Fibroblast of skin of right biceps (primary cell): ENCODE measurements around the gene PRR5L.
A peak's percentile ranks its signal among the peaks of the same experiment; 100 is the strongest.

Experiments used
- DNase-seq: peaks from one replicate; pipeline ENCODE4 v3.0.0-alpha.2; 2013

The PRR5L gene

GRCh38 chr11:36447514-36447913 lies 151.4 kb downstream of the PRR5L start:
- DNase-seq: peak; percentile 32

GRCh38 chr11:36447947-36448346 lies 151.9 kb downstream of the PRR5L start:
- DNase-seq: no peak

GRCh38 chr11:36449561-36450096 lies 153.5 kb downstream of the PRR5L start:
- no peak for DNase-seq

GRCh38 chr11:36450110-36450572 lies 154.1 kb downstream of the PRR5L start:
- no peak for DNase-seq

- DNase-seq: no peak
Observed at GRCh38 chr11:36451045-36451444, 155.0 kb downstream of the PRR5L start.

GRCh38 chr11:36451681-36452080 lies 155.6 kb downstream of the PRR5L start:
- DNase-seq: no peak

GRCh38 chr11:36452236-36452940 lies 156.3 kb downstream of the PRR5L start:
- DNase-seq: peak; percentile 32

- DNase-seq: no peak
Observed at GRCh38 chr11:36452961-36453360, 156.9 kb downstream of the PRR5L start.

GRCh38 chr11:36453678-36454077 lies 157.6 kb downstream of the PRR5L start:
- DNase-seq: peak; percentile 28

- no peak for DNase-seq
Observed at GRCh38 chr11:36454551-36454940, 158.5 kb downstream of the PRR5L start.

GRCh38 chr11:36454941-36455631 lies 159.0 kb downstream of the PRR5L start:
- DNase-seq: no peak

GRCh38 chr11:36455658-36456111 lies 159.6 kb downstream of the PRR5L start:
- peak; percentile 99 for DNase-seq

- DNase-seq: no peak
Observed at GRCh38 chr11:36456156-36456555, 160.1 kb downstream of the PRR5L start.

GRCh38 chr11:36458129-36458915 lies 162.2 kb downstream of the PRR5L start:
- DNase-seq: no peak

- no peak for DNase-seq
Observed at GRCh38 chr11:36459046-36459445, 163.0 kb downstream of the PRR5L start.

- DNase-seq: no peak
Observed at GRCh38 chr11:36460220-36460619, 164.1 kb downstream of the PRR5L start.

GRCh38 chr11:36462321-36462720 lies 166.2 kb downstream of the PRR5L start:
- no peak for DNase-seq

GRCh38 chr11:36463781-36464180 lies 167.7 kb downstream of the PRR5L start:
- DNase-seq: peak; percentile 76

GRCh38 chr11:36464720-36465119 lies 168.6 kb downstream of the PRR5L start:
- DNase-seq: no peak

GRCh38 chr11:36465449-36466163 lies 169.5 kb downstream of the PRR5L start:
- DNase-seq: peak; percentile 47

- DNase-seq: no peak
Observed at GRCh38 chr11:36467012-36467411, 170.9 kb downstream of the PRR5L start.

GRCh38 chr11:36467916-36468315 lies 171.8 kb downstream of the PRR5L start:
- DNase-seq: no peak

- peak; percentile 59 for DNase-seq
Observed at GRCh38 chr11:36469063-36469462, 173.0 kb downstream of the PRR5L start.
